ENCODE results near the gene KHK. TPM values are rescaled to one million over a fixed set of nuclear protein-coding genes. Genes with fewer than 3 reads are reported as not detected.

The KHK gene
- total and polyA plus RNA-seq, 9 of the 15 experiments (the other 6 are each of a cell fraction or from before 2014, with no cell fraction given): 1.5 to 10.7 (median 5.2) TPM

DNA sequence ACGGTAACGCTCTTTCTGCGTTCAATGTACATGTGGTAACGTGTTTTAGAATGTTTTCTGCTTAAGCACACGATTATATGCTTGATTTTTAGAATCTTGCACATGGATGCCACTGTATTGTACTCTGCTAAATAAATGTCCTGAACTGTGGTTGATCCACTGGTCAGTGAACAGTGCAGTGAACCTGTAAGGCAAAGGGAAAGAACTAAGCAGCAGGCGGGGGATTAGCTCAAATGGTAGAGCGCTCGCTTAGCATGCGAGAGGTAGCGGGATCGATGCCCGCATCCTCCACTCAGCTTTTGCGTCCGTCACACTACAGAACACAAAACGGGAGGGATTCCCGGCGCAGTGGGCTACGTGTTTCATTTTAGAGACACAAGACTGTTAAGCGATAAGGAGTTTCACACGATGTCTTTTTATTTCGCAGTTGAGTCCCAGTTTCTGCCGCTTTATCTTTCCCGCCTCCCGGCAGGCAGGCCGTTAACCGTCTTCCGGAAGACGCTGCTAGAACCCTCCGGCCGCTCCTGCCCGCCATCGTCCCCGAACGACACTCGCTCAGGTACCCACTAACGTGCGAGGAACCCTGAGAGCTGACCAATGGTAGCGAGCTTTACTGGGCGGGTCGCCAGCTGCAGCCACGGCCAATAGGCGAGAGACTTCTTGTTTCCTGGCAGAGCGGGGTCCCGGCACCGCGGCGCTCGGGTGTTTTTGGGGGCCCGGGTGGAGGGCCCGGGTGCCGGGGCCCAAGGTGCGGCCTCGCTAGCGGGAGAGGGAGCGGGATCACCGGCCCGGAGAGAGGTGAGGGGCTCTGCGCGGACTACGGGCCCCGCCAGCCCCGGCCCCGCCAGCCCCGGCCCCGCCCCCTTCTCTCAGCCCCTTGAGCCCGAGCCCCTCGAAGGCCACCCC lies 35.3 kb upstream of the KHK start, which contains the start of gene AGBL5 (continued):
- TF ChIP-seq, protein P1, sequence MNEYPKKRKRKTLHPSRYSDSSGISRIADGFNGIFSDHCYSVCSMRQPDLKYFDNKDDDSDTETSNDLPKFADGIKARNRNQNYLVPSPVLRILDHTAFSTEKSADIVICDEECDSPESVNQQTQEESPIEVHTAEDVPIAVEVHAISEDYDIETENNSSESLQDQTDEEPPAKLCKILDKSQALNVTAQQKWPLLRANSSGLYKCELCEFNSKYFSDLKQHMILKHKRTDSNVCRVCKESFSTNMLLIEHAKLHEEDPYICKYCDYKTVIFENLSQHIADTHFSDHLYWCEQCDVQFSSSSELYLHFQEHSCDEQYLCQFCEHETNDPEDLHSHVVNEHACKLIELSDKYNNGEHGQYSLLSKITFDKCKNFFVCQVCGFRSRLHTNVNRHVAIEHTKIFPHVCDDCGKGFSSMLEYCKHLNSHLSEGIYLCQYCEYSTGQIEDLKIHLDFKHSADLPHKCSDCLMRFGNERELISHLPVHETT (CRISPR knock-in tag; conservative IDR thresholded peaks at IDR 0.05 in 1 of 2, IDR thresholded peaks at IDR 0.05 in 1 of 2): peak in 1 of 2 experiments; percentile 84; a peak in 2 of 4 replicates
- TF ChIP-seq ZNF232 (CRISPR knock-in tag; IDR thresholded peaks at IDR 0.05) (0 out of 2 replicates have a peak, but pooled peaks have one; percentile 4), RAD21 (CRISPR knock-in tag; conservative IDR thresholded peaks at IDR 0.05 in 1 of 2, IDR thresholded peaks at IDR 0.05 in 1 of 2) (0 out of 4 replicates have a peak, but pooled peaks of 1 of the 2 experiments have one; percentile 24), ZFP36 (IDR thresholded peaks at IDR 0.05; ENCODE audit: low read depth, low read length, partially characterized antibody) (peak; percentile 30), HNRNPUL1 (IDR thresholded peaks at IDR 0.05; ENCODE audit: low read length) (peak; percentile 88)
- TF ChIP-seq, protein P2, sequence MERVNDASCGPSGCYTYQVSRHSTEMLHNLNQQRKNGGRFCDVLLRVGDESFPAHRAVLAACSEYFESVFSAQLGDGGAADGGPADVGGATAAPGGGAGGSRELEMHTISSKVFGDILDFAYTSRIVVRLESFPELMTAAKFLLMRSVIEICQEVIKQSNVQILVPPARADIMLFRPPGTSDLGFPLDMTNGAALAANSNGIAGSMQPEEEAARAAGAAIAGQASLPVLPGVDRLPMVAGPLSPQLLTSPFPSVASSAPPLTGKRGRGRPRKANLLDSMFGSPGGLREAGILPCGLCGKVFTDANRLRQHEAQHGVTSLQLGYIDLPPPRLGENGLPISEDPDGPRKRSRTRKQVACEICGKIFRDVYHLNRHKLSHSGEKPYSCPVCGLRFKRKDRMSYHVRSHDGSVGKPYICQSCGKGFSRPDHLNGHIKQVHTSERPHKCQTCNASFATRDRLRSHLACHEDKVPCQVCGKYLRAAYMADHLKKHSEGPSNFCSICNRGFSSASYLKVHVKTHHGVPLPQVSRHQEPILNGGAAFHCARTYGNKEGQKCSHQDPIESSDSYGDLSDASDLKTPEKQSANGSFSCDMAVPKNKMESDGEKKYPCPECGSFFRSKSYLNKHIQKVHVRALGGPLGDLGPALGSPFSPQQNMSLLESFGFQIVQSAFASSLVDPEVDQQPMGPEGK (CRISPR knock-in tag; IDR thresholded peaks at IDR 0.05; ENCODE audit: borderline replicate concordance): peak; percentile 14; the same call in 1 of the 2 replicates
- TF ChIP-seq, protein P3, sequence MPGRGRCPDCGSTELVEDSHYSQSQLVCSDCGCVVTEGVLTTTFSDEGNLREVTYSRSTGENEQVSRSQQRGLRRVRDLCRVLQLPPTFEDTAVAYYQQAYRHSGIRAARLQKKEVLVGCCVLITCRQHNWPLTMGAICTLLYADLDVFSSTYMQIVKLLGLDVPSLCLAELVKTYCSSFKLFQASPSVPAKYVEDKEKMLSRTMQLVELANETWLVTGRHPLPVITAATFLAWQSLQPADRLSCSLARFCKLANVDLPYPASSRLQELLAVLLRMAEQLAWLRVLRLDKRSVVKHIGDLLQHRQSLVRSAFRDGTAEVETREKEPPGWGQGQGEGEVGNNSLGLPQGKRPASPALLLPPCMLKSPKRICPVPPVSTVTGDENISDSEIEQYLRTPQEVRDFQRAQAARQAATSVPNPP (IDR thresholded peaks at IDR 0.05; ENCODE audit: borderline replicate concordance, insufficient read depth, insufficient read length): no peak
- TF ChIP-seq, protein P4, sequence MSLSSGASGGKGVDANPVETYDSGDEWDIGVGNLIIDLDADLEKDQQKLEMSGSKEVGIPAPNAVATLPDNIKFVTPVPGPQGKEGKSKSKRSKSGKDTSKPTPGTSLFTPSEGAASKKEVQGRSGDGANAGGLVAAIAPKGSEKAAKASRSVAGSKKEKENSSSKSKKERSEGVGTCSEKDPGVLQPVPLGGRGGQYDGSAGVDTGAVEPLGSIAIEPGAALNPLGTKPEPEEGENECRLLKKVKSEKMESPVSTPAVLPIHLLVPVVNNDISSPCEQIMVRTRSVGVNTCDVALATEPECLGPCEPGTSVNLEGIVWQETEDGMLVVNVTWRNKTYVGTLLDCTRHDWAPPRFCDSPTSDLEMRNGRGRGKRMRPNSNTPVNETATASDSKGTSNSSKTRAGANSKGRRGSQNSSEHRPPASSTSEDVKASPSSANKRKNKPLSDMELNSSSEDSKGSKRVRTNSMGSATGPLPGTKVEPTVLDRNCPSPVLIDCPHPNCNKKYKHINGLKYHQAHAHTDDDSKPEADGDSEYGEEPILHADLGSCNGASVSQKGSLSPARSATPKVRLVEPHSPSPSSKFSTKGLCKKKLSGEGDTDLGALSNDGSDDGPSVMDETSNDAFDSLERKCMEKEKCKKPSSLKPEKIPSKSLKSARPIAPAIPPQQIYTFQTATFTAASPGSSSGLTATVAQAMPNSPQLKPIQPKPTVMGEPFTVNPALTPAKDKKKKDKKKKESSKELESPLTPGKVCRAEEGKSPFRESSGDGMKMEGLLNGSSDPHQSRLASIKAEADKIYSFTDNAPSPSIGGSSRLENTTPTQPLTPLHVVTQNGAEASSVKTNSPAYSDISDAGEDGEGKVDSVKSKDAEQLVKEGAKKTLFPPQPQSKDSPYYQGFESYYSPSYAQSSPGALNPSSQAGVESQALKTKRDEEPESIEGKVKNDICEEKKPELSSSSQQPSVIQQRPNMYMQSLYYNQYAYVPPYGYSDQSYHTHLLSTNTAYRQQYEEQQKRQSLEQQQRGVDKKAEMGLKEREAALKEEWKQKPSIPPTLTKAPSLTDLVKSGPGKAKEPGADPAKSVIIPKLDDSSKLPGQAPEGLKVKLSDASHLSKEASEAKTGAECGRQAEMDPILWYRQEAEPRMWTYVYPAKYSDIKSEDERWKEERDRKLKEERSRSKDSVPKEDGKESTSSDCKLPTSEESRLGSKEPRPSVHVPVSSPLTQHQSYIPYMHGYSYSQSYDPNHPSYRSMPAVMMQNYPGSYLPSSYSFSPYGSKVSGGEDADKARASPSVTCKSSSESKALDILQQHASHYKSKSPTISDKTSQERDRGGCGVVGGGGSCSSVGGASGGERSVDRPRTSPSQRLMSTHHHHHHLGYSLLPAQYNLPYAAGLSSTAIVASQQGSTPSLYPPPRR (CRISPR knock-in tag; IDR thresholded peaks at IDR 0.05; ENCODE audit: borderline replicate concordance): peak; percentile 64; the same call in 1 of the 2 replicates
